ENCODE results near the gene SCART1.
"Not testable (repeated sequence)": the region's sequence is repeated elsewhere in the genome, so short reads cannot be mapped to it uniquely, and the experiment has no call there.

The SCART1 gene

GRCh38 chr10:133471300-133472109 lies 17.8 kb downstream of the SCART1 start:
- DNase-seq (ENCODE audit: low spot score) (no peak), FAIRE-seq (no peak)

- FAIRE-seq, result no peak
Observed at GRCh38 chr10:133473270-133473669, 19.5 kb downstream of the SCART1 start.

GRCh38 chr10:133474027-133474426 lies 20.3 kb downstream of the SCART1 start:
- FAIRE-seq, result no peak
- DNase-seq (ENCODE audit: low spot score), result no peak

More at GRCh38 chr10:133473270-133473669, 19.5 kb downstream of the SCART1 start:
- DNase-seq (ENCODE audit: low spot score), result no peak

GRCh38 chr10:133474665-133475424 lies 21.1 kb downstream of the SCART1 start:
- DNase-seq (ENCODE audit: low spot score), result no peak
- no peak for FAIRE-seq

GRCh38 chr10:133475425-133475734 lies 21.6 kb downstream of the SCART1 start:
- FAIRE-seq (no peak), DNase-seq (ENCODE audit: low spot score) (no peak)

GRCh38 chr10:133475821-133476640 lies 22.3 kb downstream of the SCART1 start:
- FAIRE-seq (no peak), DNase-seq (ENCODE audit: low spot score) (no peak)

- FAIRE-seq, result no peak
- no peak for DNase-seq (ENCODE audit: low spot score)
Observed at GRCh38 chr10:133476641-133476990, 22.9 kb downstream of the SCART1 start.

- DNase-seq (ENCODE audit: low spot score), result no peak
- no peak for FAIRE-seq
Observed at GRCh38 chr10:133481086-133481643, 27.4 kb downstream of the SCART1 start.

- DNase-seq (ENCODE audit: low spot score) (no peak), FAIRE-seq (no peak)
Observed at GRCh38 chr10:133481657-133482056, 27.9 kb downstream of the SCART1 start.

GRCh38 chr10:133484818-133485217 lies 31.1 kb downstream of the SCART1 start:
- DNase-seq (ENCODE audit: low spot score) (no peak), FAIRE-seq (no peak)

- no peak for DNase-seq (ENCODE audit: low spot score)
- FAIRE-seq, result no peak
Observed at GRCh38 chr10:133487085-133487484, 33.3 kb downstream of the SCART1 start.

GRCh38 chr10:133488354-133488753 lies 34.6 kb downstream of the SCART1 start:
- DNase-seq (ENCODE audit: low spot score), result no peak
- FAIRE-seq, result no peak

GRCh38 chr10:133489816-133490588 lies 36.3 kb downstream of the SCART1 start:
- DNase-seq (ENCODE audit: low spot score) (no peak), FAIRE-seq (no peak)

GRCh38 chr10:133493562-133493961 lies 39.8 kb downstream of the SCART1 start:
- not testable (repeated sequence) for DNase-seq (ENCODE audit: low spot score); FAIRE-seq

- DNase-seq (ENCODE audit: low spot score); FAIRE-seq: not testable (repeated sequence)
Observed at GRCh38 chr10:133497363-133497762, 43.6 kb downstream of the SCART1 start.

GRCh38 chr10:133499176-133499575 lies 45.4 kb downstream of the SCART1 start:
- FAIRE-seq; DNase-seq (ENCODE audit: low spot score): not testable (repeated sequence)

- DNase-seq (ENCODE audit: low spot score); FAIRE-seq: not testable (repeated sequence)
Observed at GRCh38 chr10:133500897-133501296, 47.2 kb downstream of the SCART1 start.

- FAIRE-seq, result no peak
- DNase-seq (ENCODE audit: low spot score), result no peak
Observed at GRCh38 chr10:133509700-133510099, 56.0 kb downstream of the SCART1 start.

- FAIRE-seq (no peak), DNase-seq (ENCODE audit: low spot score) (no peak)
Observed at GRCh38 chr10:133511408-133511807, 57.7 kb downstream of the SCART1 start.

- DNase-seq (ENCODE audit: low spot score) (no peak), FAIRE-seq (no peak)
Observed at GRCh38 chr10:133511907-133512528, 58.3 kb downstream of the SCART1 start.

All from urothelium cell line (cell line).